K562 (cell line): ENCODE results near the gene INSIG1.

Experiments
- ATF3 ChIP-seq, 2 experiments: fragments of 450-650 bp in 1 of 2; sonication (generic) in 1 of 2; formaldehyde crosslinking in 1 of 2; IDR thresholded peaks in 1 of 2; conservative IDR thresholded peaks in 1 of 2; 2 replicates each; pipeline versions ENCODE4 v1.6.1 to v1.8.1; 2016 to 2023; ENCODE audit warnings: mild to moderate bottlenecking in 2 of 2, moderate library complexity in 2 of 2, inconsistent platforms in 1 of 2, missing genetic modification reagents in 1 of 2
- E2F6 ChIP-seq, 2 experiments: IDR thresholded peaks; 2 replicates each; pipeline ENCODE4 v1.6.1; 2011; ENCODE audit warnings: borderline replicate concordance in 1 of 2, control low read depth in 1 of 2, low read depth in 1 of 2, low read length in 1 of 2, mild to moderate bottlenecking in 1 of 2, mixed read lengths in 1 of 2, moderate library complexity in 1 of 2; ENCODE audit not compliant: insufficient read depth in 1 of 2, insufficient read length in 1 of 2, poor library complexity in 1 of 2, severe bottlenecking in 1 of 2; ENCODE audit errors: extremely low read depth in 1 of 2
- ESRRA ChIP-seq: fragments of 450-650 bp; IDR thresholded peaks from 2 replicates; pipeline ENCODE4 v1.6.1; 2014; ENCODE audit warnings: low read depth, mild to moderate bottlenecking, moderate library complexity, borderline replicate concordance
- MLX ChIP-seq, 2 experiments: fragments of 450-650 bp in 1 of 2; sonication (generic) in 1 of 2; formaldehyde crosslinking; conservative IDR thresholded peaks; 2 replicates each; pipeline versions ENCODE4 v1.4.0 to v1.8.1; 2020 to 2022; ENCODE audit warnings: mild to moderate bottlenecking in 1 of 2, missing genetic modification reagents in 1 of 2
- POLR2G ChIP-seq: fragments of 200-400 bp; formaldehyde crosslinking; IDR thresholded peaks from 2 replicates; pipeline ENCODE4 v1.6.1; 2017; ENCODE audit warnings: low read depth, mild to moderate bottlenecking, antibody characterized with exemption, low read length, moderate library complexity
- SREBF2 ChIP-seq: sonication (generic); formaldehyde crosslinking; IDR thresholded peaks from 2 replicates; pipeline ENCODE4 v1.4.0; 2020; ENCODE audit warnings: mild to moderate bottlenecking, missing genetic modification reagents
- YY1 ChIP-seq, 3 experiments: IDR thresholded peaks; 2 replicates each; pipeline ENCODE4 v1.6.1; 2011; ENCODE audit warnings: low read length in 2 of 3, mild to moderate bottlenecking in 2 of 3, moderate library complexity in 2 of 3, borderline replicate concordance in 1 of 3, control low read depth in 1 of 3, low read depth in 1 of 3; ENCODE audit not compliant: insufficient read depth in 3 of 3, insufficient replicate concordance in 2 of 3, control insufficient read depth in 1 of 3, insufficient read length in 1 of 3; ENCODE audit errors: extremely low read depth in 1 of 3
- ZNF511 ChIP-seq: sonication (generic); formaldehyde crosslinking; IDR thresholded peaks from 2 replicates; pipeline ENCODE4 v1.8.0; 2022; ENCODE audit warnings: mild to moderate bottlenecking, missing genetic modification reagents

- TF ChIP-seq MLX (CRISPR knock-in tag; conservative IDR thresholded peaks at IDR 0.05) (no peak), POLR2G (no peak), E2F6 (IDR thresholded peaks at IDR 0.05; ENCODE audit: borderline replicate concordance in 1 of 2, extremely low read depth in 1 of 2, insufficient read depth in 1 of 2, insufficient read length in 1 of 2, low read depth in 1 of 2, low read length in 1 of 2, poor library complexity in 1 of 2, severe bottlenecking in 1 of 2) (no peak), YY1 (IDR thresholded peaks at IDR 0.05; ENCODE audit: borderline replicate concordance in 1 of 3, control insufficient read depth in 1 of 3, extremely low read depth in 1 of 3, insufficient read depth in 3 of 3, insufficient read length in 1 of 3, insufficient replicate concordance in 2 of 3, low read depth in 1 of 3, low read length in 2 of 3) (no peak), ESRRA (no peak), SREBF2 (no peak), ATF3 (IDR thresholded peaks at IDR 0.05) (no peak), ATF3 (CRISPR knock-in tag; conservative IDR thresholded peaks at IDR 0.05) (no peak), ZNF511 (CRISPR knock-in tag) (no peak)
Measured at GRCh38 chr7:155263581-155264143, 34.0 kb upstream of the INSIG1 start.
